HUES48 (cell line): ENCODE results near the gene PIH1D1.
"Not testable (repeated sequence)": the region's sequence is repeated elsewhere in the genome, so short reads cannot be mapped to it uniquely, and the experiment has no call there.

ENCODE experiments used
- H3K27ac ChIP-seq: one replicate; pipeline ENCODE4 v1.7.0; 2013; ENCODE audit warnings: low read depth, low read length, inconsistent platforms
- H3K27me3 ChIP-seq: 2 replicates; pipeline ENCODE4 v1.6.1; 2013; ENCODE audit warnings: mild to moderate bottlenecking, low read length; ENCODE audit not compliant: control insufficient read depth, insufficient read depth
- H3K36me3 ChIP-seq: 2 replicates; pipeline ENCODE4 v1.6.1; 2013; ENCODE audit warnings: low read length; ENCODE audit not compliant: control insufficient read depth, insufficient read depth
- H3K4me1 ChIP-seq: 2 replicates; pipeline ENCODE4 v1.6.1; 2013; ENCODE audit warnings: mild to moderate bottlenecking, low read length; ENCODE audit not compliant: control insufficient read depth, insufficient read depth
- H3K4me3 ChIP-seq: 2 replicates; pipeline ENCODE4 v1.5.1; 2013; ENCODE audit warnings: mild to moderate bottlenecking, low read depth, low read length
- H3K9ac ChIP-seq: 2 replicates; pipeline ENCODE4 v1.6.1; 2013; ENCODE audit warnings: mild to moderate bottlenecking, low read depth, low read length, moderate library complexity
- H3K9me3 ChIP-seq: 2 replicates; pipeline ENCODE4 v1.6.1; 2013; ENCODE audit warnings: low read length; ENCODE audit not compliant: control insufficient read depth, insufficient read depth

Gene PIH1D1

GRCh38 chr19:49450405-49450804, 1.2 kb downstream of the PIH1D1 start:
- Histone ChIP-seq H3K9ac (no peak overlapping the region), H3K4me1 (peaks cover 7% of the 10 kb centered on the region; the same call in 1 of the 2 replicates), H3K27me3 (no peaks in the 10 kb centered on the region), H3K4me3 (peak overlapping the region; percentile 85; the same call in 1 of the 2 replicates), H3K27ac (no peak overlapping the region), H3K9me3 (no peaks in the 10 kb centered on the region), H3K36me3 (peaks cover 33% of the 10 kb centered on the region)

- Histone ChIP-seq H3K4me1 (peaks cover 5% of the 10 kb centered on the region; the same call in 1 of the 2 replicates), H3K27me3 (no peaks in the 10 kb centered on the region), H3K9me3 (no peaks in the 10 kb centered on the region), H3K36me3 (peaks cover 33% of the 10 kb centered on the region), H3K27ac (no peak overlapping the region), H3K9ac (no peak overlapping the region), H3K4me3 (no peak overlapping the region)
Measured at GRCh38 chr19:49448432-49448786, 3.2 kb downstream of the PIH1D1 start.

- H3K27me3 ChIP-seq: no peaks in the 10 kb centered on the region
- no peak overlapping the region for H3K4me3 ChIP-seq
- H3K4me1 ChIP-seq: peaks cover 5% of the 10 kb centered on the region; the same call in 1 of the 2 replicates
- H3K9ac ChIP-seq: no peak overlapping the region
- H3K9me3 ChIP-seq: no peaks in the 10 kb centered on the region
- peaks cover 33% of the 10 kb centered on the region for H3K36me3 ChIP-seq
- no peak overlapping the region for H3K27ac ChIP-seq
Measured at GRCh38 chr19:49447485-49448431, 3.9 kb downstream of the PIH1D1 start.

- H3K27me3 ChIP-seq: peaks cover 11% of the 10 kb centered on the region
- no peaks in the 10 kb centered on the region for H3K9me3 ChIP-seq
- H3K4me1 ChIP-seq: peaks cover 12% of the 10 kb centered on the region
- peaks cover 33% of the 10 kb centered on the region for H3K36me3 ChIP-seq
- H3K27ac ChIP-seq: no peak overlapping the region
- no peak overlapping the region for H3K9ac ChIP-seq
- no peak overlapping the region for H3K4me3 ChIP-seq
Measured at GRCh38 chr19:49445997-49446396, 5.6 kb downstream of the PIH1D1 start.

GRCh38 chr19:49444100-49444700, 7.4 kb downstream of the PIH1D1 start:
- not testable (repeated sequence) for H3K27ac ChIP-seq, H3K4me3 ChIP-seq, H3K9ac ChIP-seq, H3K9me3 ChIP-seq
- H3K4me1 ChIP-seq: peaks cover 12% of the 10 kb centered on the region
- H3K27me3 ChIP-seq: peaks cover 28% of the 10 kb centered on the region
- peaks cover 26% of the 10 kb centered on the region for H3K36me3 ChIP-seq

GRCh38 chr19:49443366-49444099, 8.1 kb downstream of the PIH1D1 start:
- Histone ChIP-seq H3K9me3 (no peaks in the 10 kb centered on the region), H3K36me3 (peaks cover 19% of the 10 kb centered on the region), H3K4me1 (peaks cover 12% of the 10 kb centered on the region), H3K27me3 (peaks cover 35% of the 10 kb centered on the region), H3K9ac (no peak overlapping the region; the same call in 1 of the 2 replicates), H3K4me3 (peak overlapping the region; percentile 77), H3K27ac (peak overlapping the region; percentile 82)

- H3K4me3 ChIP-seq: peak overlapping the region; percentile 77
- peak overlapping the region; percentile 82 for H3K27ac ChIP-seq
- no peak overlapping the region; the same call in 1 of the 2 replicates for H3K9ac ChIP-seq
- peaks cover 10% of the 10 kb centered on the region for H3K4me1 ChIP-seq
- H3K27me3 ChIP-seq: peaks cover 42% of the 10 kb centered on the region
- H3K36me3 ChIP-seq: peaks cover 12% of the 10 kb centered on the region
- no peaks in the 10 kb centered on the region for H3K9me3 ChIP-seq
Measured at GRCh38 chr19:49442771-49443365, 8.7 kb downstream of the PIH1D1 start.

GRCh38 chr19:49442354-49442753, 9.3 kb downstream of the PIH1D1 start:
- Histone ChIP-seq H3K4me3 (peak overlapping the region; percentile 55), H3K27me3 (peaks cover 47% of the 10 kb centered on the region), H3K4me1 (peaks cover 6% of the 10 kb centered on the region), H3K36me3 (peaks cover 12% of the 10 kb centered on the region), H3K9ac (no peak overlapping the region), H3K9me3 (no peaks in the 10 kb centered on the region), H3K27ac (no peak overlapping the region)

GRCh38 chr19:49441960-49442350, 9.7 kb downstream of the PIH1D1 start:
- Histone ChIP-seq H3K9ac (no peak overlapping the region), H3K27ac (no peak overlapping the region), H3K36me3 (peaks cover 8% of the 10 kb centered on the region), H3K9me3 (no peaks in the 10 kb centered on the region), H3K4me3 (peak overlapping the region; percentile 55; the same call in 1 of the 2 replicates), H3K4me1 (peaks cover 6% of the 10 kb centered on the region), H3K27me3 (peaks cover 51% of the 10 kb centered on the region)

- H3K4me1 ChIP-seq: peaks cover 6% of the 10 kb centered on the region
- H3K27ac ChIP-seq: no peak within 1 kb of the TSS
- H3K9me3 ChIP-seq: no peaks in the 10 kb centered on the region
- no peak within 1 kb of the TSS for H3K9ac ChIP-seq
- H3K27me3 ChIP-seq: peaks cover 57% of the 10 kb centered on the region
- peaks cover 3% of the 10 kb centered on the region; the same call in 1 of the 2 replicates for H3K36me3 ChIP-seq
- H3K4me3 ChIP-seq: peak within 1 kb of the TSS; percentile 55
Measured at GRCh38 chr19:49441210-49441959, 10.2 kb downstream of the PIH1D1 start, which contains the start of gene SLC17A7. Gene SLC17A7, minus strand, starts transcription at chr19:49441527. Its CDS starts 148 bp downstream, at chr19:49441379.
